Activated CD8-positive, alpha-beta memory T cell treated with anti-CD3 and anti-CD28 coated beads, Interleukin-2, amount 50 U/mL, for 24 hours (primary cell): Measurements from ENCODE around the gene NDFIP2.

Experiments used
- DNase-seq: peaks from one replicate; pipeline ENCODE4 v3.0.0-alpha.2; 2020; ENCODE audit errors: extremely low read depth

The NDFIP2 gene, protein sequence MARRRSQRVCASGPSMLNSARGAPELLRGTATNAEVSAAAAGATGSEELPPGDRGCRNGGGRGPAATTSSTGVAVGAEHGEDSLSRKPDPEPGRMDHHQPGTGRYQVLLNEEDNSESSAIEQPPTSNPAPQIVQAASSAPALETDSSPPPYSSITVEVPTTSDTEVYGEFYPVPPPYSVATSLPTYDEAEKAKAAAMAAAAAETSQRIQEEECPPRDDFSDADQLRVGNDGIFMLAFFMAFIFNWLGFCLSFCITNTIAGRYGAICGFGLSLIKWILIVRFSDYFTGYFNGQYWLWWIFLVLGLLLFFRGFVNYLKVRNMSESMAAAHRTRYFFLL

DNA sequence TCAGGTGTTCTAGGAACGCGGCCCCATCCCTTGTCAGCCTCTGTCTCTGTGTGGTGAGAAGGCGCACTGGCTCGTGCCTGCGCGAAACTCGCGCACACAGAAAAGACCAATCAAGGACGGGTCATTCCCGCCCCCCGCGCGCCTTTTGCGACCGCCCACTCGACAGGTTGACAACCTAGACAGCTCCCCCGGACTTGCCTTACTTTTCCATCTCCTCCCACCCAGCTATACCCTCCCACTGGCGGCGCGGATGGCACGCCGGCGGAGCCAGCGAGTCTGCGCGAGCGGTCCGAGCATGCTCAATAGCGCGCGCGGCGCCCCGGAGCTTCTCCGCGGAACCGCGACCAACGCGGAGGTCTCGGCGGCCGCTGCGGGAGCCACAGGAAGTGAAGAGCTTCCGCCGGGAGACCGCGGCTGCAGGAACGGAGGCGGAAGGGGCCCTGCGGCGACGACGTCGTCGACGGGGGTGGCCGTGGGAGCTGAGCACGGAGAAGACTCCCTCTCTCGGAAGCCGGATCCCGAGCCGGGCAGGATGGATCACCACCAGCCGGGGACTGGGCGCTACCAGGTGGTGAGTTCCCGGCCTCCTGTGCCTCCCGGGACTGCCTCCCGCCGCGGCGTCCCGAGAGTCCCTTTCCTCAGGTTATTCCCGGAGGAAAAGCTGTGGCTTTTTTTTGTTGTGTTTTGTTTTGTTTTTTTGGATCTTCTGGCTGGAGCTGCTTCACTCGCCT lies at the start of gene NDFIP2:
Gene NDFIP2, plus strand, starts transcription at position 202 of the 731 bp plus-strand sequence. Its CDS starts 49 bp downstream, at position 251.
- DNase-seq: peak; percentile 82

DNA sequence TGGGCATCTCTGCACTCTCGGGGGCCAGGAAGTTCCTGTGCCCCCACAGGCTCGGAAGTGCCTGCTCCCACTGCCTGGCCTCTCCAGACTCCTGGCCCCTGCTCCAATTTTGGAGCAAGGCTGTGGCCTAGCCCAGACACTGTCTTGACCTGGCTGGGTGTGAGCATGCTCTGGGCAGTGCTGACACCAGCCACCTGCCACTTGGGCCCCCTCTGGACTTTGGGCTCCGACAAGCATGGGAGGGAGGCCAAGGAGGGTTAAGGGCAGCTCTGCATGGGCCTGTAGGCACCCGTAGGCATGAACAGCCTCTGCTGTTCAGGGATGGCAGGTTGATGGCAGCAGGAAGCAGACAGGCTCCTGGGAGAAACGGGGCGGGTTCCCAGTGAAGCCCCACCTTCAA lies 48.9 kb upstream of the NDFIP2 start:
- no peak for DNase-seq

DNA sequence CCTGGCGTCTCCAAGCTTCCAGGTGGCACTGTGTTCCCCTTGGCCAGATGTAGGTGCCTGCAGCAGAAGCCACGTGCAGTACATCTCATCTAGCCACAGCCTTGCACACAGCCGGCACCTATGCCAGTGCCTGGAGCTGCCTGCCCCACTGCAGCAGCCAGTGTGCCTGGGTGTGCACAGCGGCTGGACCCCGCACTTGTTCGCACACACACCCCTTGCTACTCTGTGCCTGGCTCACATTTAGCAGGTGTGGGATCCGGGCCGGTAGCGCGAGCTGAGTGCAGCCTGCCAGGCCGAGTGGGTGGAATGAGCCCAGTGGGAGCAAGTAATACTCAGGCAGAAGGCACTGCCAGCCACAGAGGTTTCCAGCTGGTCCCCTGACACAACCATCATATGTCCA lies 48.0 kb upstream of the NDFIP2 start:
- DNase-seq: no peak

GRCh38 chr13:79434556-79434955 lies 46.4 kb upstream of the NDFIP2 start:
- DNase-seq: no peak

DNA sequence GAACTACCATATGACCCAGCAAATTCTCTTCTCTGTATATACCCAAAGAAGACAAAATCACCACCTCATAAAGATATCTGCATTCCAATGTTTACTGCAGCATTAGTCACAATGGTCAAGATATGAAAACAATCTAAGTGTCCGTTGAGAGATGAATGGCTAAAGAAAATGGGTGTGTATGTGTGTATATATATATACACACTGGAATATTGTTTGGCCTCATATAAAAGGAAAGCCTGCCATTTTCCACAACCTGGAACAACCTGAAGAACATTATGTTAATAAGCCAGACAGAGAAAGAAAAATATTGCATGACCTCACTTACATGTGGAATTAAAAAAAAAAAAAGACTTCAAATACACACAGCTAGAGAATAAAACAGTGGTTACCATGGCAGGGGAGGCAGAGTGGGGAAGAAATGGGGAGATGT lies 45.4 kb upstream of the NDFIP2 start:
- no peak for DNase-seq

DNA sequence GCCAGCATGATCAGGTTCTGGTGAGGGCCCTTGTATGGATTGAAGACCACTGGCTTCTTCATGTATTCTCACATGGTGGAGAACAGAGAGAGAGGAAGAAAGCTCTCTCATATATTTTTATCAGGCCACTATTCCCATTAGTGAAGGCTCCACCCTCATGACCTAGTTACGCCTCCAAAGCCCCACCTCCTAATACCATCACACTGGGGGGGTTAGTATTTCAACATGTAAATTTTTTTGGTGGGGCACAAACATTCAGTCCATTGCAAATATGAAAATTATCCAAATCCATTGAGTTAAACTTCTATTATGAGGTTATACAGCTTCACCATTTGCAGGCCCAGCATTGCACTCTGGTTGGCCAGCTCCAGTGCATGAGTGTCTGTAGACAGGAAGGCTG lies 41.7 kb upstream of the NDFIP2 start:
- no peak for DNase-seq

- DNase-seq: no peak
Measured at GRCh38 chr13:79440958-79441528, 39.9 kb upstream of the NDFIP2 start.

DNA sequence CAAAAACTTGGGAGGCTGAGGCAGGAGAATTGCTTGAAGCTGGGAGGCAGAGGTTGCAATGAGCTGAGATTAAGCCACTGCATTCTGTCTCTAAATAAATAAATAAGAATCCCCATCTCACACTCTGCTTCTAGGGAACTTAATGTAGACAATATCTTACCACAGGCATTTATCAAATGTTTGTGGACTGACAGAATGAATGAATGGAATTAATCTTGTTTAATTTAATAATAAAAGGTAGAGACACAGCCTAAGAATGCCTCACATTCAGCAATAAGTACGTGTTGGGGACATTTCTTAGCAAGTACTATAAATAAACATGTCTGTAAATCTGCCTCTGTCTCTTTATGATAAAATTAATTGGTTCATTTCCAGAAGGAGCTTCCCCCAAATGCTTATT lies 38.7 kb upstream of the NDFIP2 start:
- no peak for DNase-seq

DNA sequence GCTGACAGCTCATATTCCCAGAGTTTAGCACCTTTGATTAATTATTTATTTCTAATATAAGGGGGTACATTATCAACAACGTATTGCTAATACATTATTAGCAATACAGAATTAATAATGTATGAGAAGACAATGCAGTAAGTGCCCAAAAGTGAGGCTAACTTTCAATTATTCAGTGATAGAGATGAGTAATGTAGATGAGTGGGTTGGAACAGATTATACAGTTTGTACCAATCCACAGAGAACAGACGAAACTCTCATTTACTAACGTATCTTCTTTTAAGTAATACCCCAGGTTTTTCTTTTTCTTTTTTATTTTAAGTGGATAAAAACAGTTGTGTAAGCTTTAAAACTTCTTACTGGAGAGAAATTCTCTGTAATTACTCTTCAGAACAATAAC lies 38.2 kb upstream of the NDFIP2 start:
- no peak for DNase-seq

DNA sequence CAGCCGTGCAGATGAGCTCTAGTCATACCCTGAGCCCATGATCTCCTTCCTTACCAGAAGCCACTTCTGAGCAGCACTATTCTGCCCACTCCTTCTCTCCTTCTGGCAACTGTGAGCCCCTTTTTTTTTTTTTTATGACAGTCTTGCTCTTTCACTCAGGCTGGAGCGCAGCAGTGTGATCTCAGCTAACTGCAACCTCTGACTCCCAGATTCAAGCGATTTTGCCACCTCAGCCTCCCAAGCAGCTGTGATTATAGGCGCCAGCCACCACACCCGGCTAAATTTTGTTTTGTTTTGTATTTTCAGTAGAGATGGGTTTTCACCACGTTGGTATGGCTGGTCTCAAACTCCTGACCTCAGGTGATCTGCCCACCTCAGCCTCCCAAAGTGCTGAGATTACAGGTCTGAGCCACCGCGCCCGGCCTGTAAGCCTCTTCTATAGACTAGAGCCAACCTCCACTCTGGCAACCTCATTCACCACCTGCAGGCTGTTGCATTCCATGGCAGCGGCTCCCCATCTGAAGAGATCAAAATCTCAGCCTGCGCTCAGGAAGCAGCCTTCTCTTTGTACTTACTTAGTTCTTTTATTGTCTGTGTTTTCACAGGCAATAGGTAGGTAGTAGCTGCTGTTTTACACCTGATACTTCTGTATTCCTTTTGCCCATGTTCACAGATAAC lies 34.8 kb upstream of the NDFIP2 start:
- DNase-seq: no peak

GRCh38 chr13:79447141-79447540 lies 33.8 kb upstream of the NDFIP2 start:
- no peak for DNase-seq

DNA sequence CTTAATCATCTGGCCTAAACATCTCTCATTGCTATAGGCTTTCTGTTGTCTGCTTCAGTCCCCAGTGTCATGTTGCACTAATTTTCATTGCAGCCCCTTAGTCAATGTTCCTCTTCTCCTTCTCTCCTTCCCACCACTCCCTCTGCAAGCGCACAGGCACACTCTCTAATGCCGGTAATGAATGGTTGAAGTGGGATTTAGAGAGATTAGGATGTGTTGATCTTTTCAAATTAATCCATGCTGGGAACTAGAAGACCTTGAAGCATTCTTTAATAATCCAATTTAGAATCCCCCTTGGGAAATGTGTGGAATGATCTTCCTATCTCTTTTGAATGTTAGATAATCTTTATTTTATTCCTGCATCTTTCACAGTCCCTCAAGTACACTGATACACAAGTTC lies 33.2 kb upstream of the NDFIP2 start:
- DNase-seq: no peak

GRCh38 chr13:79448413-79448812 lies 32.5 kb upstream of the NDFIP2 start:
- no peak for DNase-seq

DNA sequence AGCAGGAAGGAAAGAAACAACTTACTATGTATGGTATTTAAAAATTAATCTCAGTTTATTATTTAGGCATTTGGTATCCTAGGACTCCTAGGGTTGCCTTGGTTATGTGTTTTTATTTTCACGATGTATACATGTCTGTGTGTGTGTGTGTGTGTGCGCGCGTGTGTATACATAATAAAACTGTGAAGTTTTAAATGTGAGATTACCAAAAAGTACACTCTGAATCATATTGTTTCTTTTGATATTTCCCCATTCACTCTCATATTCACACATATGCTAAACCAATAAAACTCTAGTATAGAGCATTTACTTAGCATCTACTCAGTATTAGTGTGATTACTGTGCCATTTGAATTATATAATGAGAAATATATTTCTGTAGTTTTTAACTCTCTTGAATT lies 30.8 kb upstream of the NDFIP2 start:
- no peak for DNase-seq

- DNase-seq: peak; percentile 91
Measured at GRCh38 chr13:79451500-79451962, 29.4 kb upstream of the NDFIP2 start.

DNA sequence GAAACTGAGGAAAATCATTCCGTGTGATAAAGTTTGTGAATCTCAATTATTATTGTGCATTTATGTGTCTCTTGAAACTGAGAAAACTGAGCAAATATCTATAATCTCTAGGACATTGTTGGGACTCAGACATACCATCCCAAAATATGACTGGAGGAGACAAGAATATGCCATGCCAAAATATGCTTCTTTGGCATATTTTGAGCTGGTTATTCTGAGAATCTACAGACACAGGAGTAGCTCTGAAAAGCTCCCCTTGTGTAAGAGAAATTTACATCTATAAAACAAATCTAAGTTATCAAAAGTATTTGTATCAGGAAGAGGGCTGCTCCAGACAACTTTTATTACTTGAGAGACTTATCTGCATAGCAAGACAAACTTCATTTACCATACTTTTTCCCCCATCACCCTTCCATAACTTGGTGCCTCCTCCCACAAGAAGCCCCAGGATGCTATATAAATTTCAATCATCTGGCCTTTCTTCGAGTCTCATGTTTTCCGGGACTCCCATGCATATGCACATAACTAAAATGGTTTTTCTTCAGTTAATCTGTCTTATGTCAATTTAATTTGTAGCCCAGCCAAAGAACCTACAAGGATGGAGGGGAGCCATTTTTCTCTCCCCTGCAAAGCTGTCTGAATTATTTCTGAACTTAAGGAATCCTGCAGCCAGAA lies 28.6 kb upstream of the NDFIP2 start:
- DNase-seq: no peak

GRCh38 chr13:79455331-79455730 lies 25.6 kb upstream of the NDFIP2 start:
- DNase-seq: no peak

DNA sequence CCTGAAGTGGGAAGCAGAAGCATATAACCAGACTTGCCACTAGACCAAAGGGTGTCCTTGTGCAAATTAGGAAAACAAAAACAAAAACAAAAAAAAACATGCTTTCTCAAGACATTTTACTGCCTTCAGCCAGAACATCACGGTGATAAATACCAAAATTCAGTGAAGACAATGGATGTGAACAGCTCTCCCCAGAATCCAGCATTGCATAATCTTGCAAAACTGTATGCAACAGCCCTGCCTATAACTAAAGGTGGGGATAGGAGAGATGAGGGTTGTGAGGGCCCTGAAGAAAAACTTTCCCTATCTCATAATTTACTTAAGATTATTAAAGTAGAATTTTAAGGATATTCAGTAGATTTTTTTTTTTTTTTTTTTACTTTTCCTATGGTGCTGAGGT lies 24.9 kb upstream of the NDFIP2 start:
- no peak for DNase-seq

GRCh38 chr13:79456656-79457365 lies 24.1 kb upstream of the NDFIP2 start:
- DNase-seq: no peak

- no peak for DNase-seq
Measured at GRCh38 chr13:79457390-79457789, 23.6 kb upstream of the NDFIP2 start.

DNA sequence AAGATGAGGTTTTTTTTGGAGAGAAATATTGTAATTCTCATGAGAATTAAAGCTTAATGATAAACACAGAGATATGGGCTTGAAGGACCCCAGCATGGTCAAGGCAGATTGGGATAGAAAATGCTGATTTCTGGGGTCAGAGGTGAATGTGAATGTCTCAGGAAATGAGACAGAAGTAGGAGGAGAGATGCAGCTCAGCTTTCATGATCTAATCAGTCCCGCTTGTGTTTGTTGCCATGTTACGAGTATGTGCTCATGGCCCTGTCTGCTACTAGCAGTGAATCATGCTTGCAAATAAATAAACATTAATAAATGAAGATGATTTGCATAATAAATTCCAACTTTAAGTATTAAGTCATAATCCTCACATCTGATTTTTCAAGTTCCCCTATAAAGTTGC lies 23.0 kb upstream of the NDFIP2 start:
- no peak for DNase-seq
